ENCODE data around the gene SGCB. TPM values are rescaled to one million over a fixed set of nuclear protein-coding genes. Genes with fewer than 3 reads are reported as not detected.

SGCB gene
- total RNA-seq, 4 donors from 2014 or later = 5.6 to 9.0 (median 6.8) TPM

- DNase-seq (ENCODE audit: low spot score in 2 of 2) = no peak
- WGBS, 2 donors = 95 to 98% methylated on average over 4 of the region's 4 CpGs
- no peak overlapping the region for H3K4me3 ChIP-seq (ENCODE audit: low read depth, poor library complexity, severe bottlenecking)
- no peak for TF ChIP-seq CTCF (IDR thresholded peaks at IDR 0.05)
- intact Hi-C loops (cut with DNase I; ENCODE audit: low total_unique reads) = no loop called here
Observed at GRCh38 chr4:52006887-52007286, 31.2 kb downstream of the SGCB start.

GRCh38 chr4:52005604-52006273 is 32.4 kb downstream of the SGCB start:
- no peak for TF ChIP-seq POLR2A (IDR thresholded peaks at IDR 0.05)
- no peak for TF ChIP-seq CTCF (IDR thresholded peaks at IDR 0.05)
- WGBS, 2 donors = 74 to 87% methylated on average over 2 of the region's 2 CpGs
- DNase-seq (ENCODE audit: low spot score in 2 of 2) = no peak
- intact Hi-C loops (cut with DNase I; ENCODE audit: low total_unique reads) = no loop called here
- no peak overlapping the region for H3K4me3 ChIP-seq (ENCODE audit: low read depth, poor library complexity, severe bottlenecking)

- no peak for TF ChIP-seq POLR2A (IDR thresholded peaks at IDR 0.05)
- TF ChIP-seq CTCF (IDR thresholded peaks at IDR 0.05) = no peak
- H3K4me3 ChIP-seq (ENCODE audit: low read depth, poor library complexity, severe bottlenecking) = no peak overlapping the region
Observed at GRCh38 chr4:52004414-52004813, 33.7 kb downstream of the SGCB start.

GRCh38 chr4:52001616-52002015 is 36.5 kb downstream of the SGCB start:
- no peak for DNase-seq (ENCODE audit: low spot score in 2 of 2)
- TF ChIP-seq POLR2A (IDR thresholded peaks at IDR 0.05) (no peak), CTCF (IDR thresholded peaks at IDR 0.05) (no peak)
- intact Hi-C loops (cut with DNase I; ENCODE audit: low total_unique reads) = no loop called here
- H3K4me3 ChIP-seq (ENCODE audit: low read depth, poor library complexity, severe bottlenecking) = no peak overlapping the region
- WGBS, 2 donors = 89 to 92% methylated on average over 2 of the region's 2 CpGs

More at GRCh38 chr4:52004414-52004813, 33.7 kb downstream of the SGCB start:
- intact Hi-C loops (cut with DNase I; ENCODE audit: low total_unique reads) = no loop called here
- no peak for DNase-seq (ENCODE audit: low spot score in 2 of 2)

- intact Hi-C loops (cut with DNase I; ENCODE audit: low total_unique reads) = no loop called here
- TF ChIP-seq POLR2A (IDR thresholded peaks at IDR 0.05) (no peak), CTCF (IDR thresholded peaks at IDR 0.05) (no peak)
- no peak overlapping the region for H3K4me3 ChIP-seq (ENCODE audit: low read depth, poor library complexity, severe bottlenecking)
- WGBS, 2 donors = 88 to 91% methylated on average over 5 of the region's 5 CpGs
- no peak for DNase-seq (ENCODE audit: low spot score in 2 of 2)
Observed at GRCh38 chr4:51999250-51999649, 38.8 kb downstream of the SGCB start.

- no peak for DNase-seq (ENCODE audit: low spot score in 2 of 2)
- TF ChIP-seq POLR2A (IDR thresholded peaks at IDR 0.05) (no peak), CTCF (IDR thresholded peaks at IDR 0.05) (no peak)
- no peak overlapping the region for H3K4me3 ChIP-seq (ENCODE audit: low read depth, poor library complexity, severe bottlenecking)
- intact Hi-C loops (cut with DNase I; ENCODE audit: low total_unique reads) = no loop called here
Observed at GRCh38 chr4:51998837-51999236, 39.3 kb downstream of the SGCB start.
